ENCODE measurements around the gene PWP2.
A peak's percentile ranks its signal among the peaks of the same experiment; 100 is the strongest.
"Not testable (repeated sequence)": the region's sequence is repeated elsewhere in the genome, so short reads cannot be mapped to it uniquely, and the experiment has no call there.

Gene PWP2

GRCh38 chr21:44159349-44160297 lies 52.4 kb downstream of the PWP2 start:
- ATAC-seq, result peak; percentile 68
- H3K4me3 Mint-ChIP-seq, H3K9me3 Mint-ChIP-seq, H3K4me1 Mint-ChIP-seq, H3K27ac Mint-ChIP-seq, H3K36me3 Mint-ChIP-seq: not testable (repeated sequence)
- peak in 1 of 2 donors; percentile 44 for DNase-seq (ENCODE audit: low spot score in 2 of 2)

GRCh38 chr21:44160298-44160672 lies 53.1 kb downstream of the PWP2 start:
- not testable (repeated sequence) for DNase-seq (ENCODE audit: low spot score in 2 of 2); H3K9me3 Mint-ChIP-seq; H3K4me1 Mint-ChIP-seq; ATAC-seq; H3K4me3 Mint-ChIP-seq; H3K36me3 Mint-ChIP-seq; H3K27ac Mint-ChIP-seq

GRCh38 chr21:44160821-44161220 lies 53.6 kb downstream of the PWP2 start:
- not testable (repeated sequence) for H3K4me3 Mint-ChIP-seq; H3K27ac Mint-ChIP-seq; ATAC-seq; H3K4me1 Mint-ChIP-seq; H3K36me3 Mint-ChIP-seq; DNase-seq (ENCODE audit: low spot score in 2 of 2); H3K9me3 Mint-ChIP-seq

GRCh38 chr21:44163167-44163653 lies 56.0 kb downstream of the PWP2 start:
- H3K36me3 Mint-ChIP-seq; H3K4me1 Mint-ChIP-seq; ATAC-seq; H3K27ac Mint-ChIP-seq; H3K9me3 Mint-ChIP-seq; DNase-seq (ENCODE audit: low spot score in 2 of 2); H3K4me3 Mint-ChIP-seq: not testable (repeated sequence)

- not testable (repeated sequence) for ATAC-seq; H3K9me3 Mint-ChIP-seq; H3K4me1 Mint-ChIP-seq; DNase-seq (ENCODE audit: low spot score in 2 of 2); H3K27ac Mint-ChIP-seq; H3K36me3 Mint-ChIP-seq; H3K4me3 Mint-ChIP-seq
Observed at GRCh38 chr21:44165933-44166332, 58.7 kb downstream of the PWP2 start.

GRCh38 chr21:44167527-44167926 lies 60.3 kb downstream of the PWP2 start:
- not testable (repeated sequence) for ATAC-seq; DNase-seq (ENCODE audit: low spot score in 2 of 2); H3K4me1 Mint-ChIP-seq

GRCh38 chr21:44170326-44170725 lies 63.1 kb downstream of the PWP2 start:
- DNase-seq (ENCODE audit: low spot score in 2 of 2); ATAC-seq; H3K4me3 Mint-ChIP-seq: not testable (repeated sequence)

More at GRCh38 chr21:44167527-44167926, 60.3 kb downstream of the PWP2 start:
- H3K9me3 Mint-ChIP-seq, H3K27ac Mint-ChIP-seq, H3K4me3 Mint-ChIP-seq, H3K36me3 Mint-ChIP-seq: not testable (repeated sequence)

GRCh38 chr21:44170863-44171262 lies 63.7 kb downstream of the PWP2 start:
- not testable (repeated sequence) for H3K27ac Mint-ChIP-seq; H3K9me3 Mint-ChIP-seq; DNase-seq (ENCODE audit: low spot score in 2 of 2); H3K4me1 Mint-ChIP-seq; ATAC-seq; H3K4me3 Mint-ChIP-seq; H3K36me3 Mint-ChIP-seq

More at GRCh38 chr21:44170326-44170725, 63.1 kb downstream of the PWP2 start:
- not testable (repeated sequence) for H3K4me1 Mint-ChIP-seq, H3K27ac Mint-ChIP-seq, H3K9me3 Mint-ChIP-seq, H3K36me3 Mint-ChIP-seq

GRCh38 chr21:44171962-44172572 lies 64.9 kb downstream of the PWP2 start:
- not testable (repeated sequence) for H3K27ac Mint-ChIP-seq; H3K4me1 Mint-ChIP-seq; H3K4me3 Mint-ChIP-seq; H3K9me3 Mint-ChIP-seq; H3K36me3 Mint-ChIP-seq; ATAC-seq; DNase-seq (ENCODE audit: low spot score in 2 of 2)

- H3K9me3 Mint-ChIP-seq; H3K36me3 Mint-ChIP-seq; ATAC-seq; H3K27ac Mint-ChIP-seq; H3K4me3 Mint-ChIP-seq; DNase-seq (ENCODE audit: low spot score in 2 of 2); H3K4me1 Mint-ChIP-seq: not testable (repeated sequence)
Observed at GRCh38 chr21:44172741-44173140, 65.5 kb downstream of the PWP2 start.

- not testable (repeated sequence) for H3K36me3 Mint-ChIP-seq; H3K9me3 Mint-ChIP-seq; H3K4me3 Mint-ChIP-seq; H3K27ac Mint-ChIP-seq; H3K4me1 Mint-ChIP-seq; ATAC-seq; DNase-seq (ENCODE audit: low spot score in 2 of 2)
Observed at GRCh38 chr21:44175189-44175588, 68.0 kb downstream of the PWP2 start.

GRCh38 chr21:44176127-44176526 lies 68.9 kb downstream of the PWP2 start:
- DNase-seq (ENCODE audit: low spot score in 2 of 2); H3K4me1 Mint-ChIP-seq; H3K27ac Mint-ChIP-seq; ATAC-seq; H3K9me3 Mint-ChIP-seq; H3K4me3 Mint-ChIP-seq; H3K36me3 Mint-ChIP-seq: not testable (repeated sequence)
